Neural crest cell (in vitro differentiated cells): ENCODE measurements around the gene WDR20. TPM values are rescaled to one million over a fixed set of nuclear protein-coding genes. Genes with fewer than 3 reads are reported as not detected.

ENCODE experiments used
- DNase-seq: peaks from one replicate; pipeline ENCODE4 v3.0.0; 2021; ENCODE audit warnings: low read depth, mixed read lengths, low spot score
- H3K27ac Mint-ChIP-seq: one replicate; pipeline ENCODE4 v1.8.0; 2021; ENCODE audit warnings: mild to moderate bottlenecking, mixed read lengths; ENCODE audit not compliant: unreplicated experiment
- H3K27me3 Mint-ChIP-seq: 2 replicates; pipeline ENCODE4 v1.8.0; 2021; ENCODE audit warnings: low read depth, mild to moderate bottlenecking, mixed read lengths
- H3K36me3 Mint-ChIP-seq: 2 replicates; pipeline ENCODE4 v1.8.0; 2021; ENCODE audit warnings: low read depth, mild to moderate bottlenecking, mixed read lengths
- H3K4me1 Mint-ChIP-seq: 2 replicates; pipeline ENCODE4 v1.8.0; 2021; ENCODE audit warnings: mixed read lengths
- H3K4me3 Mint-ChIP-seq: one replicate; pipeline ENCODE4 v1.8.0; 2021; ENCODE audit warnings: mild to moderate bottlenecking, mixed read lengths
- H3K9me3 Mint-ChIP-seq: 2 replicates; pipeline ENCODE4 v1.8.0; 2021; ENCODE audit warnings: mixed read lengths
- CTCF ChIP-seq: fragments of 200-600 bp; sonication (generic); conservative IDR thresholded peaks from 2 replicates; pipeline ENCODE4 v1.5.0; 2021; ENCODE audit warnings: antibody characterized with exemption, mild to moderate bottlenecking
- total RNA-seq: library from RNA; stranded (reverse); gene quantifications from 2 replicates; pipeline ENCODE4 v1.2.1, GENCODE V29; 2021

The WDR20 gene
- total RNA-seq, 1 donor from 2014 or later, result 30.2 TPM

GRCh38 chr14:102177161-102177560 is 37.5 kb downstream of the WDR20 start:
- H3K36me3 Mint-ChIP-seq, result no peaks in the 10 kb centered on the region
- H3K9me3 Mint-ChIP-seq, result peaks cover 3% of the 10 kb centered on the region
- no peak overlapping the region for H3K27ac Mint-ChIP-seq
- H3K27me3 Mint-ChIP-seq, result no peaks in the 10 kb centered on the region
- no peak for DNase-seq
- TF ChIP-seq CTCF, result no peak
- H3K4me3 Mint-ChIP-seq, result no peak overlapping the region
- peaks cover under 1% of the 10 kb centered on the region for H3K4me1 Mint-ChIP-seq

GRCh38 chr14:102178806-102179205 is 39.1 kb downstream of the WDR20 start:
- peaks cover 15% of the 10 kb centered on the region for H3K4me1 Mint-ChIP-seq
- TF ChIP-seq CTCF, result no peak
- H3K4me3 Mint-ChIP-seq, result no peak overlapping the region
- H3K27ac Mint-ChIP-seq, result no peak overlapping the region
- peaks cover 3% of the 10 kb centered on the region for H3K9me3 Mint-ChIP-seq
- no peak for DNase-seq
- H3K27me3 Mint-ChIP-seq, result no peaks in the 10 kb centered on the region
- no peaks in the 10 kb centered on the region for H3K36me3 Mint-ChIP-seq

GRCh38 chr14:102180248-102180998 is 40.7 kb downstream of the WDR20 start:
- no peak overlapping the region for H3K27ac Mint-ChIP-seq
- H3K36me3 Mint-ChIP-seq, result no peaks in the 10 kb centered on the region
- no peak overlapping the region for H3K4me3 Mint-ChIP-seq
- H3K27me3 Mint-ChIP-seq, result no peaks in the 10 kb centered on the region
- peaks cover under 1% of the 10 kb centered on the region for H3K9me3 Mint-ChIP-seq
- no peak for TF ChIP-seq CTCF
- no peak for DNase-seq
- peaks cover 31% of the 10 kb centered on the region for H3K4me1 Mint-ChIP-seq

GRCh38 chr14:102181187-102181586 is 41.5 kb downstream of the WDR20 start:
- TF ChIP-seq CTCF, result no peak
- no peaks in the 10 kb centered on the region for H3K27me3 Mint-ChIP-seq
- H3K9me3 Mint-ChIP-seq, result no peaks in the 10 kb centered on the region
- H3K4me3 Mint-ChIP-seq, result no peak overlapping the region
- H3K4me1 Mint-ChIP-seq, result peaks cover 38% of the 10 kb centered on the region
- no peaks in the 10 kb centered on the region for H3K36me3 Mint-ChIP-seq
- DNase-seq, result no peak
- H3K27ac Mint-ChIP-seq, result no peak overlapping the region

- no peak for DNase-seq
- H3K4me1 Mint-ChIP-seq, result peaks cover 46% of the 10 kb centered on the region
- no peaks in the 10 kb centered on the region for H3K9me3 Mint-ChIP-seq
- no peak overlapping the region for H3K27ac Mint-ChIP-seq
- no peaks in the 10 kb centered on the region for H3K27me3 Mint-ChIP-seq
- H3K36me3 Mint-ChIP-seq, result no peaks in the 10 kb centered on the region
- no peak overlapping the region for H3K4me3 Mint-ChIP-seq
- no peak for TF ChIP-seq CTCF
These were observed 42.5 kb downstream of the WDR20 start for GRCh38 chr14:102182190-102182589.
